ENCODE results near the gene TSSK2.

The TSSK2 gene

GRCh38 chr22:19125474-19126308 is 5.4 kb upstream of the TSSK2 start:
- TF ChIP-seq CREB1 (IDR thresholded peaks at IDR 0.05; ENCODE audit: low read depth) (no peak), TCF12 (IDR thresholded peaks at IDR 0.05; ENCODE audit: low read depth) (no peak), EGR1 (IDR thresholded peaks at IDR 0.05) (no peak), YY1 (IDR thresholded peaks at IDR 0.05; ENCODE audit: low read depth) (no peak), RAD21 (IDR thresholded peaks at IDR 0.05; ENCODE audit: low read depth) (no peak), ZBTB7A (IDR thresholded peaks at IDR 0.05; ENCODE audit: low read depth) (no peak), NFIC (IDR thresholded peaks at IDR 0.05) (no peak), FOXM1 (IDR thresholded peaks at IDR 0.05; ENCODE audit: borderline replicate concordance, low read depth) (no peak), TEAD4 (IDR thresholded peaks at IDR 0.05) (no peak), CEBPB (IDR thresholded peaks at IDR 0.05) (no peak), EP300 (IDR thresholded peaks at IDR 0.05; ENCODE audit: borderline replicate concordance) (no peak), TAF1 (IDR thresholded peaks at IDR 0.05; ENCODE audit: low read depth) (no peak)
- TF ChIP-seq, protein P1, sequence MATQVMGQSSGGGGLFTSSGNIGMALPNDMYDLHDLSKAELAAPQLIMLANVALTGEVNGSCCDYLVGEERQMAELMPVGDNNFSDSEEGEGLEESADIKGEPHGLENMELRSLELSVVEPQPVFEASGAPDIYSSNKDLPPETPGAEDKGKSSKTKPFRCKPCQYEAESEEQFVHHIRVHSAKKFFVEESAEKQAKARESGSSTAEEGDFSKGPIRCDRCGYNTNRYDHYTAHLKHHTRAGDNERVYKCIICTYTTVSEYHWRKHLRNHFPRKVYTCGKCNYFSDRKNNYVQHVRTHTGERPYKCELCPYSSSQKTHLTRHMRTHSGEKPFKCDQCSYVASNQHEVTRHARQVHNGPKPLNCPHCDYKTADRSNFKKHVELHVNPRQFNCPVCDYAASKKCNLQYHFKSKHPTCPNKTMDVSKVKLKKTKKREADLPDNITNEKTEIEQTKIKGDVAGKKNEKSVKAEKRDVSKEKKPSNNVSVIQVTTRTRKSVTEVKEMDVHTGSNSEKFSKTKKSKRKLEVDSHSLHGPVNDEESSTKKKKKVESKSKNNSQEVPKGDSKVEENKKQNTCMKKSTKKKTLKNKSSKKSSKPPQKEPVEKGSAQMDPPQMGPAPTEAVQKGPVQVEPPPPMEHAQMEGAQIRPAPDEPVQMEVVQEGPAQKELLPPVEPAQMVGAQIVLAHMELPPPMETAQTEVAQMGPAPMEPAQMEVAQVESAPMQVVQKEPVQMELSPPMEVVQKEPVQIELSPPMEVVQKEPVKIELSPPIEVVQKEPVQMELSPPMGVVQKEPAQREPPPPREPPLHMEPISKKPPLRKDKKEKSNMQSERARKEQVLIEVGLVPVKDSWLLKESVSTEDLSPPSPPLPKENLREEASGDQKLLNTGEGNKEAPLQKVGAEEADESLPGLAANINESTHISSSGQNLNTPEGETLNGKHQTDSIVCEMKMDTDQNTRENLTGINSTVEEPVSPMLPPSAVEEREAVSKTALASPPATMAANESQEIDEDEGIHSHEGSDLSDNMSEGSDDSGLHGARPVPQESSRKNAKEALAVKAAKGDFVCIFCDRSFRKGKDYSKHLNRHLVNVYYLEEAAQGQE (IDR thresholded peaks at IDR 0.05; ENCODE audit: low read depth) = no peak
- TF ChIP-seq, protein P2, sequence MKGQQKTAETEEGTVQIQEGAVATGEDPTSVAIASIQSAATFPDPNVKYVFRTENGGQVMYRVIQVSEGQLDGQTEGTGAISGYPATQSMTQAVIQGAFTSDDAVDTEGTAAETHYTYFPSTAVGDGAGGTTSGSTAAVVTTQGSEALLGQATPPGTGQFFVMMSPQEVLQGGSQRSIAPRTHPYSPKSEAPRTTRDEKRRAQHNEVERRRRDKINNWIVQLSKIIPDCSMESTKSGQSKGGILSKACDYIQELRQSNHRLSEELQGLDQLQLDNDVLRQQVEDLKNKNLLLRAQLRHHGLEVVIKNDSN (IDR thresholded peaks at IDR 0.05) = no peak
- TF ChIP-seq, protein P3, sequence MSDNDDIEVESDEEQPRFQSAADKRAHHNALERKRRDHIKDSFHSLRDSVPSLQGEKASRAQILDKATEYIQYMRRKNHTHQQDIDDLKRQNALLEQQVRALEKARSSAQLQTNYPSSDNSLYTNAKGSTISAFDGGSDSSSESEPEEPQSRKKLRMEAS (IDR thresholded peaks at IDR 0.05) = no peak

DNA sequence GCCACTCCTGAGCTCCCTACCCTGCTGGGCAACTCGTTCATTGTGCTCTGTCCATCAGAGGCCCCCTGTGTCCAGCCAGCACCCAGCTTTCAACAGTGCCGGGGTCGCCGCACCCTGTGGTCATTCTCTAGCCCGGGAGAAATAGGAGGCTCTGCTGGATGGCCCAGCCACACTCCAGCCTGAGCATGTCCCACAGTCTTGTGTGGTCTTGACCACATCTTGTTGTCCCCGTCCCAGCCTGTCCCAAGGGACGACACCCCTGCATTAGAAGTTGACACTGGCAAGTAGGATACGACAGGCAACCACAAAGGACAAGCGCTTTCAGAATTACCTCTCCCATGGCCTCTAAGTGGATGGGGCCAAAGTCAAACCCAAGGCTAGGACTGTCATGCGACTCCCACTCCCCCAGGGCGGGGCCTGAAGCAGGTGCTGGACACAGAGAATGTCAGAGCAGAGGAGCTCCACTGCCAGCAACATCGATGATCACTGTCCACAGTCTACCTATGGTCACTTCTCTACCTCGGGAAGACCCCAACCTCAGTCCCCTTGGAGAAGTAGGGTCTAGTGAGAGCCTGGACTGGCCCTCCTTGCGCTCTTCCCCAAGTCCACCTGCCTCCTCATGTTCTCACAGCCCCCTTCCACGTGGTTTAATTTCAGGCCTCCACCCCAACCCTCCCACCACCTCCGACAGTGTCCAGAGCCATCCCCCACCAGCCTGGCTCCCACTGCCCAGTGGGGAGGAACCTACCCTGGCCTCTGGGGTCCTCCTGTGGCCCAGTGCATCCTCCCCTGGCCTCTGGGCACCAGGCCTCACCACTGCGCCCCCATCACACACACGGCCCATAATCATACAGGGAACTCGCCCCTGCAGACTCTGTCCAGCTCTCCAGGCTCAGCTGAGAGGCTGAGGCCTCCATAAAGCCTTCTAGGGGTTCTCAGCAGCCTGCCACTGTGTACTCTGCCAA is 4.5 kb upstream of the TSSK2 start:
- no peak for TF ChIP-seq EGR1 (IDR thresholded peaks at IDR 0.05)

DNA sequence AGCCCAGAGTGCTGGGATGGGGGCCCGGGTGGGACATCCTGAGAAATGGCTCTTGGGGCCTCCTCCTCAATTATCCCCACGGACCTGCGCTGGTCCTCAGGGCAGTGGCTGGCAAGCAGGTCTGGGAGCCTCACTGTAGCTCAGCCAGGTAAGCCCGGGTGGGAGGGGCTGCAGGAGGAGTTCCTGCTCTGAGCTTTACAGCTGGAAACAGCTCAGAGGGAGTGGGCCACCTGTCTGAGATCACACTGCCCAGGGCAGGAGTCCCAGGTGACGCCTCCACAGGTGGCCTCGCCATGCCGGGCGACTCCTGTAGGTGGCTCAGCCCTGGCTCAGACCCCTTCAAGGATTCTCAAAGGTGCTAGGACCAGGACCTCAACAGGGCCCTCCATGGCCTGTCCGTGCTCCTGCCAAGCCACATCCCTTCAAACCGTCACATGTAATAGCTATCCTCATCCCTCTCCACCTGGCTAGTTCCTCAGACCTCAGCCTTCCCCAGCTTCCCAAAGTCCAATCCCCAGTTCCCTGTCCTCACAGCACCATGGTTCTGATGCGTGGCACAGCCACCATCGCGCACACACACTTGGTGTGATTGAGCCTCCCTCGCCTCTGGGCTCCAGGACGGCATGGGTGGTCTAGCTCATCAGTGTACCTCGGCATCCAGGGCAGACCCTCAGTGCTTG is 3.6 kb upstream of the TSSK2 start:
- TF ChIP-seq, protein P3 (IDR thresholded peaks at IDR 0.05) = no peak
- TF ChIP-seq, protein P2 (IDR thresholded peaks at IDR 0.05) = no peak
- TF ChIP-seq YY1 (IDR thresholded peaks at IDR 0.05; ENCODE audit: low read depth) (no peak), NFIC (IDR thresholded peaks at IDR 0.05) (no peak)

GRCh38 chr22:19128009-19128401 is 3.1 kb upstream of the TSSK2 start:
- no peak for TF ChIP-seq EGR1 (IDR thresholded peaks at IDR 0.05)
- TF ChIP-seq FOXM1 (IDR thresholded peaks at IDR 0.05; ENCODE audit: borderline replicate concordance, low read depth) = no peak
- no peak for TF ChIP-seq CEBPB (IDR thresholded peaks at IDR 0.05)
- TF ChIP-seq, protein P2 (IDR thresholded peaks at IDR 0.05) = no peak
- TF ChIP-seq, protein P1 (IDR thresholded peaks at IDR 0.05; ENCODE audit: low read depth) = no peak
- no peak for TF ChIP-seq YY1 (IDR thresholded peaks at IDR 0.05; ENCODE audit: low read depth)
- no peak for TF ChIP-seq TAF1 (IDR thresholded peaks at IDR 0.05; ENCODE audit: low read depth)
- no peak for TF ChIP-seq TEAD4 (IDR thresholded peaks at IDR 0.05)
- no peak for TF ChIP-seq TCF12 (IDR thresholded peaks at IDR 0.05; ENCODE audit: low read depth)
- no peak for TF ChIP-seq CREB1 (IDR thresholded peaks at IDR 0.05; ENCODE audit: low read depth)
- no peak for TF ChIP-seq ZBTB7A (IDR thresholded peaks at IDR 0.05; ENCODE audit: low read depth)
- TF ChIP-seq EP300 (IDR thresholded peaks at IDR 0.05; ENCODE audit: borderline replicate concordance) = no peak
- no peak for TF ChIP-seq RAD21 (IDR thresholded peaks at IDR 0.05; ENCODE audit: low read depth)
- no peak for TF ChIP-seq NFIC (IDR thresholded peaks at IDR 0.05)
- TF ChIP-seq, protein P3 (IDR thresholded peaks at IDR 0.05) = no peak

Measured in Ishikawa (cell line).